Hindlimb muscle (tissue), 1 donor: Measurements from ENCODE around the gene SH3TC1. TPM values are rescaled to one million over a fixed set of nuclear protein-coding genes. Genes with fewer than 3 reads are reported as not detected.
A peak's percentile ranks its signal among the peaks of the same experiment; 100 is the strongest.

Experiments used
- DNase-seq: peaks from one replicate; pipeline ENCODE4 v3.0.0-alpha.2; 2013
- polyA plus RNA-seq: library from polyadenylated mRNA; unstranded; fragments of 120-200 nt; gene quantifications from one replicate; pipeline ENCODE4 v1.2.1, GENCODE V29; 2013; ENCODE audit not compliant: insufficient read length

The SH3TC1 gene
- polyA plus RNA-seq, 1 donor: 12.1 TPM

DNA sequence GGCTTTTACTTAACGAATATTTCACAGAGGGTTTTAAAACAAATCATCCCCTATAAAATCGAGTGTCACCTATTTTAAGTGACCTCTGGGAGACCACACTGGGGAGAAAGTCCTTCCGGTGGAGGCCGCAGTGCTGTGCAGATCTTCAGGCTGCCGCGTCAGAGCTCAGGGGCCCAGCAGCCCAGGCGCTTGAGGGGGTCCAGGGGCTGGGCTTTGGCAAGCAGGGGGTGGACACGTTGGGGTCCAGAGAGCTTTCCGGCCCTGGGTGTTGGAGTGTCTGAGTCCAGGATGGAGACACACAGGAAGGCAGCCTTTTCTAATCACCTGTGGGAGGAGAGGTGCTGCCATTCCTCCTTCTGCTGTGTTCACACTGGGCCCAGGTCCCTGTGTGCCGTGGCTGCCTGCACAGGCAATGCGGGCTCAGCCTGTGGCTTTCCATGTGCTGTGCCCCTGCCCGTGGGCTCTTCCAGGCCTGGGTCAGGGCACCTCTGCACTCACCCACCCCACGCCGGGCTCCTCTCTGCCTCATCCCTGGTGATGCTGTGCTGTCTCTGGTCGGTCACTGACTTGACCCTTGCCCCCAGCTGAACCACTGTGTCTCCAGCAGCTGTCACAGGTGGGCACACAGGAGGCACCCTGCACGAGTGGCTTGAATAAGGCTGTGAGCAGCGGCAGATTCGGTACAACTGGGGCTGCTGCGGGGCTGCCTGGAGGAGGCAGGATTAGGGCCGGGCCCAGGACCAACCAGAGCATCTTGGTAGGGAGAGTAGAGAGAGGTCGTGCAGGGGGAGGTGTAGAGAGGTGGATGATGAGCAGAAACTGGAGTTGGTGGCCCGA, 80.4 kb downstream of the SH3TC1 start:
- DNase-seq: no peak

DNA sequence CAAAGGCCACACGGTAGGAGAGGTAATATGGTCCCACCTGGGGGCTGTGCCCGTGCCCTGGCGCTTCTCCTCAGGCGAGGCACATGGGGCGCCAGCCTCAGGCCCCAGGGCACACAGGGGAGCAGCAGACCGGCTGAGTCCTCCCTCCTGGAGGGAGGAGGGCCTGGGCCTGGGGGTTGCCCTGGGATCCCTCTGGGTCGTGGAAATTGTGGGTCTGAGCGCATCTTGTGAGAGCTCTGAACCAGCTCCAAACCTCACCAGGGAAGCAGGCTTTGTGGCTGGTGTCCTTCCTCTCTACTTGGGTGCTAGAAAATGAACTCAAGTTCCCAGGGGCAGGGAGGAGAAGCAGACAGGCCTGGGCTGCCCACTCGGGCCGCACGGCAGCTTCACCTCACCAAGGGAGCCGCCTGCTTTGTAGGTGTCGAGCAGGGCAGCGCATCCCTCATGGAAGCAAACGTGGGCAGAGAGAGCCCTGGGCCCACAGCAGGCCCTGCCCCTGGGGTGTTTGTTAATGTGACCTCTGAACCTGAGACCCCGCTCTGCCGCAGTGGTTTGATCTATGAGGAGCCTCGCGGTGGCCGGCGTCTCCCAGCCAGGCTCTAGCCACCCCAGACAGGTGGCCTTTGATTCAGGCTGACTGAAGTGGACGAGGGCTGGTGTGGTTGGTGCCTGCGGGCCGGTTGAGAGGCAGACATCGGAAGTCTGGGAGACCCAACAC, 81.2 kb downstream of the SH3TC1 start:
- DNase-seq: no peak

DNA sequence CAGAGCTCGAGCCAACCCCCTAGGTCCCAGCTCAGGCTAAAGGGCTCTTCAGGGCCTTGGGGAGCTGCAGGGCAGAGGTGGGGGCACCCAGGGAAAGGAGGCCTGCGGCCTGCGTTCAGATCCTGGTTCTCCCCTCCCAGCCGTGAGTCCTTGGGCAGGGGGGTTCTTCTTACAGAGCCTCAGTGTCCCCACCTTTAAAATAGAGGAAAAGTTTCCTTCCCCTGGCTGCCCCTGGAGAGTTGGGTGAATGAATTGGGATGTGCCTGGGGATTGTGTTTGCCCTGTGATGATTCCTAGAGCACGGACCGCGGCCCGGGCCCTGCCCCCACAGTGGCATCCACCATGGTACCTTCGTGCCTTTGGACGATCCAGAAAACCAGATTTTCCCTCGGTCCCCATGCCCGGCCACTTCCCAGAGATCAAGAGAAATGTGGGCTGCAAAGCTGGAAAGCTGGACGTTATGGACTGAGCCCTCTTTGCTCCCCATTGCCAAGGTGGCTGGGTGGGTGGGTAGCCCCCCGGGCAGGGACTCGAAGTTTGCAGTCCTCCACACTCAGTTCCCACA, 81.9 kb downstream of the SH3TC1 start:
- no peak for DNase-seq

DNA sequence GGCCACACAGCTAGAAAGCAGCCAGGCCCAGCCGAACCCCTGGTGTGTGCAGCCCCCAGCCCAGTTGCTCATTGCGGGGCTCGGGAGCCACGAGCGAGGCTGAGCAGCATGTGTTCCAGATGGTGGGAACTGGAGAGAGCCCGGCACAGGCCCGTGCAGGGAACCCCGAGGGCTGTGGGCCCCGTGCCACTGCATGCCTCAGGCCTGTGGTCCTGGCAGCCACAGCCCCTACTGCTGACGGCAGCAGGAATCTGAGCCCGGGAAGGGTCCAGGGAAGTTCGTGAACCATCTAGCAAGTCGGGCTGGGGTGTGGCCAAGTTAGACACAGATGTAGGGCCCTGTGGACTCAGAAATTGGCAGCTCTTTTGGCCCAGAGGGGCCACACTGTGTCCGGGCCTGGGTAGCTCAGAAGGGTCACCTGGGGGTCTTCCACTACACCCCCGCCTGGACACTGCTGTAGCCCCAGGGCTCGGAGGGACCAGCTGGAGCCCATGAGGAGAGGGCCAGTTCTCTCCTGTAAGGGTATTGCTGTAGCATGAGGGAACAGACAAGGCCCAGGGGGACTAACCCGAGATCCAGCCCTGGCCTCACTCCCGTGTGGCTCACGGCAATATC, 82.5 kb downstream of the SH3TC1 start:
- DNase-seq: peak; percentile 84

GRCh38 chr4:8282134-8282641, 83.1 kb downstream of the SH3TC1 start:
- DNase-seq: no peak

GRCh38 chr4:8282742-8283141, 83.7 kb downstream of the SH3TC1 start:
- no peak for DNase-seq

DNA sequence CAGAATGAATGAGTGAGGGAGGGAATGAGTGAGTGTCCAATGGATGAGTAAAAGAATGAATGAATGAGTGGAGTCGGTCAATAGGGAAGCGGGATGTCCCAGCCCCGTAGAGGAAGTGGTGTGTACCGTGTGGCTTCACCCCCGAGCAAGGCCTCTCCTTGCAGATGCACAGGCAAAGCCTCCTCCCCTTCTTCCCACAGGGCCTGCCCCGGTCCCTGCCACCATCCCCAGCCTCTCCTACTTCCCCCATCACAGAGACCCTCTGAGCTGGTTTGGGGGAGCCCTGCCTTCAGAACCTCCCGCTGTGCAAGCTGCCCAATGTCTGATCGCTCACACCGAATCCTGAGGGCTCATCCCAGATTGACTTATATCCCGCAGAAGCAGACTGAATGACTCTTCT, 84.1 kb downstream of the SH3TC1 start:
- DNase-seq: no peak

DNA sequence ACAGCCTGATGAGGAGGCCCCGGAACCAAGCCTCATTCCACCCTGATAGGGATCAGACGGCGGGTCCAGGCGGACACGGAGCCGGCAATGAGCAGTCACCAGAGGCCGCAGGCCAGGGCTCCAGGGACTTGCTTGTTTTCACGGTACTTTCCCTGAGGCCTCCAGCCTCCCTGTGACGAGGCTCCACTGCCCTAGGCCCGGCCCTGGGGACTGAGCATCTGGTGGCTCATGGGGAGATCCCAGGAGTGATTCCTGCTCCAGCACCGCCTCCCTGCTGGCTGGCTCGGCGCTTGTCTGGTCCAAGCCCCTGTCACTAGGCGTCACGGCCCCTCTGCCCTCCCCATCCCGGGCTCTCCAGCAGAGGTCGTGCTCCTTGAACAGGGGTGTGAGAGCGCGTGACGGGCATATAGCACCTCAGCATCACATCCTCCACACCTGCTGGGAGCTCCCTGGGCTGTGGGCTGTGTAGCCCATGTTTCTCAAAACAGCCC, 84.6 kb downstream of the SH3TC1 start:
- DNase-seq: no peak

DNA sequence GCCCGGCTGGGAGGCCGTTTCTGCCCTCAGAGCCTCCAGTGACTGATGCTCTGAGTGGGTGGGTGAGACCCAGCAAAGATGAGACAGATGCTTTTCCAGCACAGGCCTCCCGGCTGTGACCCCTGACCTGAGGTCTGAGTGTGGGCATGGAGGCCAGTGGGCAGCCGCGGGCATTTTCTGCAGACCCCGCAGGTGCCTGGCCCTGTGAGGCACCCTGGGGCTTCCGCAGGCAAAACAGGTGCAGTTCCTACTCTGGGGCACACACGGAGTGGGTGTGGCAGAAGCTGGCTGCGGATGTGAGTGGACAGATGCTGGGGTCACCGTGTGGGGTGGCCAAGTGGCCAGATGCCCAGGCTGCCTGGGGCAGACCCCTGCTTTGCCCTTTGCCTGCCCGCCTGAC, 85.3 kb downstream of the SH3TC1 start:
- no peak for DNase-seq

GRCh38 chr4:8285143-8285975, 86.3 kb downstream of the SH3TC1 start:
- no peak for DNase-seq

DNA sequence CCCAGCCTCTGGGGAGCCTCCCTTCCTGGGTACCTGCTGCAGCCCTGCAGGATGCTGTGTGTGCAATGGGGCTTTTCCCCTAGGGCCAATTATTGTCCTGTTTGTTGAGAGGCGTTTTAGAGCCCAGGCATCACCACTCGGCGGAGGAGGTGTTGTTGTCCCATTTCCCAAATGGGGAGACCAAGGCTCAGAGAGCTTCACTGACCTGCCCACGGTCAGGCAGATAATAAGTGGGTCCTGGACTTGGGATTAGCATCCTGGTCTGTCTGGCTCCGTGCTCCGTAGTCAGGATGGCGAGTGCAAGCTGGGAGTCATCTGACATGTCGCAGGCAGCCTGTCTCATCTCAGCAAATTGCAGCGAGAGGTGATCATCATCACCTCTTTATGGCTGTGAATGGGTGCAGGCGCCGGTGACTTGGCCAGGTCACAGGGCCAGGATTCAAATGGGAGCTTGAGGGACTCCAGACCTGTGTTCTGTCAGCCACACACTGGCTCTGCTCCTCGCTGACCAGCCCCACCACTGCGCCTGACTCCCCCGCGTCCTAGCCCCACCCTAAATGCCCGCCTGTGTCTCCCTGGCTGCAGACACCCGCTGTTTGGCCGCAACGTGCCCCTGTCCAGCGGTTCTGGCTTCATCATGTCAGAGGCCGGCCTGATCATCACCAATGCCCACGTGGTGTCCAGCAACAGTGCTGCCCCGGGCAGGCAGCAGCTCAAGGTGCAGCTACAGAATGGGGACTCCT, 87.1 kb downstream of the SH3TC1 start:
- no peak for DNase-seq

GRCh38 chr4:8286719-8287342, 87.7 kb downstream of the SH3TC1 start:
- no peak for DNase-seq

- no peak for DNase-seq
These were observed 88.5 kb downstream of the SH3TC1 start for GRCh38 chr4:8287343-8288280.

DNA sequence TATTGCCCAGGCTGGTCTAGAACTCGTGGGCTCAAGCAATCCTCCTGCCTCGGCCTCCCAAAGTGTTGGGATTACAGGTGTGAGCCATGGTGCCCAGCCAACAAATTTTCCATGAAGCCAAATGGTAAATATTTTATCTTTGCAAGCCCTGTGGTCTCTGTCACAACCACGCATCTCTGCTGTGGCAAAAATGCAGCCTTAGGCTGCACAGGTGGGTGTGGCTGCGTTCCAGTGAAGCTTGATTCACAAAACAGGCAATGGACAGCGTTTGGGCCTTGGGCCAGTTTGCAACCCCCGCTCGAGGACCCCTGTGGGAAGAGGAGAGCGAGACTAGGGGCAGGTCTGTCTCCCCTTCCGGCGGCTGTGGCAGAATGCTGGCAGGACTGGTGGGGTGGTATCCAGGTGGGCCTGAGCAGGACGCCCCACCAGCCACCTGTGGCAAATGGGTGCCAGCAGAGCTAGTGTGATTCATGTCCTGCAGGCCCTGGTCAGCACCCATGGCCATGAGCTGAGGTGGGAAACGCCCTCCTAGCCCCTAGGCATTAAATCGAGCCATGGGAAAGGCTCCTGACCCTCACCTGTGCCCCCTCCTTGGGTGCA, 90.2 kb downstream of the SH3TC1 start:
- DNase-seq: no peak

DNA sequence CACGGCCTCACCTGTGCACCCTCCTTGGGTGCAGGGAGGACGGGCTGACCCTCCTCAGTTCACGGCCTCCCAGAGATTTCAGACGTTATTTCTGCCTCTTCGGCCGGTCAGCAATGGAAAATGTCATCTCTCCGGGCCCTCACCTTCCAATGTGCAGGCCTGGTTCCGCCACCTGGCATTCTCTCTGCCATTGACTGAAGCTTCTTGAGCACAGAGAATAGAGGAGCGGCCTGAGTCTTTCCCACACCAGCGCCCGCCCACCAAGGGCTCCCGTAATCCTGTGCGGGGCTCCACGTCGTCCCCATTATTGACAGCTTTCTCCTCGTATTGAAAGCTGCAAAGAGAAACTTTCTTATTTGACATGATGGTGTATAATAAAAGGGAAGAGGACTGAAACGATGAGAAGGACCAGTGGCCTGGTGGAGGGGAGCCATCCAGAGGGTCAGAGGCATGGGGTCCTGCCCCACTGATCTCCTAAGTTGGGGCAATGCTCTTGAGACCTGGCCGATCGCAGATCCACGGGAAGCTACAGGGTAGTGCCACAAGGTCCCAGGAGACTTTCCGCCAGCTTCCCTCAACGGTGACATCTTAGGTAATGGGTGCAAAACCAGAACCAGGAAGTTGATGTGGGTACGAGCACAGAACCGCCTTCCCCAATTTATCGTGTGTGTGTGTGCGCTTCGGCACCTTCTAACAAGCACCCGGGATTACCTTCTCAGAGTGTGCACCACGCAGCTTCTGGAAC, 91.0 kb downstream of the SH3TC1 start:
- DNase-seq: no peak

DNA sequence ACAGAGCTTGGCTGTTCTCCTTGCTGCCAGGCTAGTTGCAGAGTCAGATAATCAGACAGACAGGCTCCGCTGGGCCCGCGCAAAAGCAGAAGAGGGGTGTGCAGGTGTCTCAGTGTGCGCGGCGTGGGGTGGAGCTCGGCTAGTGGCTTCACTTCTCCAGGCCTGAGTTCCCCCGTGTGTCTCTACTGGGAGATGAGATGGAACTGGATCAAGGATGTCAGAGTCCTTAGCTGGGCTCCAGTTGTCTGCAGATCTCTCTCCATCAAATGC, 91.5 kb downstream of the SH3TC1 start:
- DNase-seq: no peak
